ENCODE data around the gene FOXC2. TPM values are rescaled to one million over a fixed set of nuclear protein-coding genes. Genes with fewer than 3 reads are reported as not detected.
A peak's percentile ranks its signal among the peaks of the same experiment; 100 is the strongest.

FOXC2 gene
- total RNA-seq = 1.9 TPM
- long read RNA-seq, partial matches to known transcripts = 0 of 2 reads
- long read RNA-seq, other reads (novel, unspliced or antisense) = 0 of 2 reads

- ATAC-seq (peak; percentile 66), DNase-seq (peak; percentile 93)
- intact Hi-C loops (cut with micrococcal nuclease) = loop anchor here (5.0 kb wide), 1 partner anchor 496 kb away; no protein-coding TSS in a partner anchor
These were observed at the start of gene FOXC2 for GRCh38 chr16:86566601-86566965. Gene FOXC2 (plus strand): TSS chr16:86566829. CDS start chr16:86567336, 507 bp downstream.

GRCh38 chr16:86517033-86517432 lies 49.6 kb upstream of the FOXC2 start:
- intact Hi-C loops (cut with micrococcal nuclease) = loop anchor here (5.0 to 10.0 kb wide), 2 partner anchors 182 to 445 kb away; no protein-coding TSS in a partner anchor
- DNase-seq (peak; percentile 5), ATAC-seq (no peak)

GRCh38 chr16:86517652-86518258 lies 48.9 kb upstream of the FOXC2 start:
- intact Hi-C loops (cut with micrococcal nuclease) = loop anchor here (5.0 to 10.0 kb wide), 2 partner anchors 183 to 445 kb away; no protein-coding TSS in a partner anchor
- DNase-seq (peak; percentile 72), ATAC-seq (peak; percentile 80)

- intact Hi-C loops (cut with micrococcal nuclease) = loop anchor here (5.0 to 10.0 kb wide), 2 partner anchors 184 to 447 kb away; no protein-coding TSS in a partner anchor
- ATAC-seq = no peak
- peak; percentile 22 for DNase-seq
These were observed 47.5 kb upstream of the FOXC2 start for GRCh38 chr16:86519007-86519648.

- peak; percentile 61 for ATAC-seq
These were observed 46.8 kb upstream of the FOXC2 start for GRCh38 chr16:86519649-86520316.

GRCh38 chr16:86520317-86521210 lies 46.1 kb upstream of the FOXC2 start:
- intact Hi-C loops (cut with micrococcal nuclease) = no loop called here
- ATAC-seq = peak; percentile 27
- peak; percentile 35 for DNase-seq

More at GRCh38 chr16:86519649-86520316, 46.8 kb upstream of the FOXC2 start:
- intact Hi-C loops (cut with micrococcal nuclease) = loop anchor here (5.0 to 10.0 kb wide), 2 partner anchors 185 to 447 kb away; no protein-coding TSS in a partner anchor
- DNase-seq = peak; percentile 78

- DNase-seq = peak; percentile 16
- intact Hi-C loops (cut with micrococcal nuclease) = no loop called here
These were observed 45.1 kb upstream of the FOXC2 start for GRCh38 chr16:86521236-86522197.

GRCh38 chr16:86522634-86523033 lies 44.0 kb upstream of the FOXC2 start:
- DNase-seq = no peak
- intact Hi-C loops (cut with micrococcal nuclease) = no loop called here
- no peak for ATAC-seq

More at GRCh38 chr16:86521236-86522197, 45.1 kb upstream of the FOXC2 start:
- ATAC-seq = no peak

- intact Hi-C loops (cut with micrococcal nuclease) = no loop called here
- ATAC-seq (no peak), DNase-seq (no peak)
These were observed 43.4 kb upstream of the FOXC2 start for GRCh38 chr16:86523166-86523740.

GRCh38 chr16:86524029-86524428 lies 42.6 kb upstream of the FOXC2 start:
- no peak for DNase-seq
- intact Hi-C loops (cut with micrococcal nuclease) = no loop called here
- no peak for ATAC-seq

- ATAC-seq = no peak
- intact Hi-C loops (cut with micrococcal nuclease) = no loop called here
- DNase-seq = no peak
These were observed 40.9 kb upstream of the FOXC2 start for GRCh38 chr16:86525696-86526095.

- intact Hi-C loops (cut with micrococcal nuclease) = no loop called here
- ATAC-seq (no peak), DNase-seq (no peak)
These were observed 39.3 kb upstream of the FOXC2 start for GRCh38 chr16:86527366-86527765.

- intact Hi-C loops (cut with micrococcal nuclease) = no loop called here
- ATAC-seq (no peak), DNase-seq (peak; percentile 13)
These were observed 38.3 kb upstream of the FOXC2 start for GRCh38 chr16:86528061-86528929.

- intact Hi-C loops (cut with micrococcal nuclease) = no loop called here
- DNase-seq (peak; percentile 6), ATAC-seq (no peak)
These were observed 37.5 kb upstream of the FOXC2 start for GRCh38 chr16:86529160-86529559.

- ATAC-seq (no peak), DNase-seq (peak; percentile 22)
- intact Hi-C loops (cut with micrococcal nuclease) = no loop called here
These were observed 36.1 kb upstream of the FOXC2 start for GRCh38 chr16:86530251-86531190.

- intact Hi-C loops (cut with micrococcal nuclease) = no loop called here
- DNase-seq = peak; percentile 77
- peak; percentile 73 for ATAC-seq
These were observed 35.5 kb upstream of the FOXC2 start for GRCh38 chr16:86531191-86531545.
